Muscle layer of duodenum (tissue), 2 donors: ENCODE data around the gene PNPLA7.

Experiments
- H3K27ac ChIP-seq: one replicate; pipeline ENCODE4 v1.7.0; 2013; ENCODE audit warnings: mild to moderate bottlenecking, low read length
- H3K27me3 ChIP-seq: one replicate; pipeline ENCODE4 v1.7.0; 2013; ENCODE audit warnings: low read depth, mild to moderate bottlenecking, control low read depth, low read length
- H3K36me3 ChIP-seq, 2 donors: one replicate each; pipeline ENCODE4 v1.7.0; 2013; ENCODE audit warnings: low read length in 2 of 2, control low read depth in 1 of 2, mild to moderate bottlenecking in 1 of 2; ENCODE audit not compliant: insufficient read depth in 2 of 2, control insufficient read depth in 1 of 2
- H3K4me1 ChIP-seq, 2 donors: one replicate each; pipeline ENCODE4 v1.7.0; 2013; ENCODE audit warnings: low read length in 2 of 2, mild to moderate bottlenecking in 2 of 2, control low read depth in 1 of 2, moderate library complexity in 1 of 2; ENCODE audit not compliant: insufficient read depth in 2 of 2, control insufficient read depth in 1 of 2
- H3K4me3 ChIP-seq, 2 donors: one replicate each; pipeline ENCODE4 v1.7.0; 2013; ENCODE audit warnings: low read length in 2 of 2, low read depth in 1 of 2, mild to moderate bottlenecking in 1 of 2
- H3K9me3 ChIP-seq, 2 donors: one replicate each; pipeline ENCODE4 v1.7.0; 2013; ENCODE audit warnings: low read length in 2 of 2, control low read depth in 1 of 2, mild to moderate bottlenecking in 1 of 2; ENCODE audit not compliant: control insufficient read depth in 1 of 2
- donor health status: healthy.

The PNPLA7 gene

DNA sequence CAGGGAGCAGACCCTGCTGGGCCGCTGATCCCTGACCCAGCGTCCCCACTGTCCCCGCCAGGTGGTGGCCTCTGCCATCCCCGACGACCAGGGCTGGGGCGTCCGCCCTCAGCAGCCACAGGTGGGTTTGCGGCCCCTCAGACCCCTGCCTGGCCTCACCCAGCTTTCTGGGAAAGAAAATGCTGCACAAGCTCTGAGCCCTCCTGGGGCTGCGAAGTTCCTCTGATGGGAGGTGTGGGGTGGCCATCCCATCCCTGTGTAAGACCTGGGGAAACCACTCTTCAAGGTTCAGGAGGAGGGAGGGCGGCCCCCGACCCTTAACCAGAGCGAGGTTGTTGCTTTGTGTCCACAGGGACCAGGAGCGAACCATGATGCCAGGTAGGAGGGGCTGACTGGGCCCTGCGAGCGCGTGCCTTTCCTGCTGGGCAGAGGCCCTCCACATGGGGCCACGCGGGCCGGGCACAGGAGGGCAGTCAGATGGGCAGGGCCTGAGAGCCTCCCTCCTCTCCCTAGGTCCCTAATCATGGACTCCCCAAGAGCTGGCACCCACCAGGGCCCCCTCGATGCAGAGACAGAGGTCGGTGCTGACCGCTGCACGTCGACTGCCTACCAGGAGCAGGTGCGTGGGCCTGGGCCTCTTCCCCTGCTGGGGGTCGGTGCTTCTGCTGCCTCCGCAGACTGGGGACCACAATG lies 119.3 kb downstream of the PNPLA7 start:
- H3K9me3 ChIP-seq, result no peaks in the 10 kb centered on the region
- H3K4me1 ChIP-seq, result peaks cover 0 to 12% of the 10 kb centered on the region in 2 donors
- no peaks in the 10 kb centered on the region for H3K27me3 ChIP-seq
- H3K27ac ChIP-seq, result no peak overlapping the region
- H3K4me3 ChIP-seq, result no peak overlapping the region
- no peaks in the 10 kb centered on the region for H3K36me3 ChIP-seq

DNA sequence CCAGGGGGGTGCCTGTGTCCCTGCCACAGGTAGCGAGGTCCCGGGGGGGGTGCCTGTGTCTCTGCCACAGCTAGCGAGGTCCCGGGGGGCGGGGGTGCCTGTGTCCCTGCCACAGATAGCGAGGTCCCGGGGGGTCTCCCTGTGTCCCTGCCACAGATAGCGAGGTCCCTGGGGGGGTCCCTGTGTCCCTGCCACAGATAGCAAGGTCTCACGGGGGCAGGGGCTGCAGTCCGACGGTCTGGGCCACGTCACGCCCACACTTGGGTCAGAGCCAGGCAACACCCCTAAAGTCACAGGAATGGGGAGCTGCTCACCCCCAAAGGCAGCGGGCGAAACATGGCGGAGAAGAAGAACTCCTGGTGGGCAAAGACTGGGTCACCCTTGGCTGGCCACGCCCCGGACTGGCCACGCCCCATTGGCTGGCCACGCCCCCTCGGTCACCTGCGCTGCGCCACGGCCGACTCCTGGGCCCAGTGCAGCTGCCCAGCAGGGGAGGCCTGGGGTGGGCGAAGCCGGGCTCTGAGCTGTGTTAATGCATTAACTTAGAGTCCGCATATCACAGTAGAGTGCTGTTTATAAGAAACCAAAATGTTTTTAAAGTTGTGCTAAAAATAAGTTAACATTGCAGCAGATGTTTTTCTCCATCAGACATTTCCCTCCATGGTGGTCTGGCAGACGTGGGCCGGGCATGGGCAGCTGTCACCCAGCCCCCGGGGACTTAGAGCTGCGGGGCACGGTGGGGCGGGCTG lies 120.1 kb downstream of the PNPLA7 start:
- H3K27me3 ChIP-seq, result no peaks in the 10 kb centered on the region

DNA sequence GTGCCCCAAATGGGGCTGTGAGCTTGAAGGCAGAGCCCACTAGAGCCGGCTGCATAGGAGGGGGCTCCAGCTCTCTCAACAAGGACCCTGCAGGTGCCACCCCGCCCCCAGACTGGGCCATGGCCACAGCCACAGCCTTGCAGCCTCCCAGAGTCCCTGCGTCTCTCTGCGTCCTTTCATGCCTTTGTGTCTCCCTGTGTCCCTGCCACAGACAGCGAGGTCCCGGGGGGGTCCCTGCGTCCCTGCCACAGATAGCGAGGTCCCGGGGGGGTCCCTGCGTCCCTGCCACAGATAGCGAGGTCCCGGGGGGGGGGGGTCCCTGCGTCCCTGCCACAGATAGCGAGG lies 120.7 kb downstream of the PNPLA7 start:
- H3K4me3 ChIP-seq, result no peak overlapping the region
- no peaks in the 10 kb centered on the region for H3K27me3 ChIP-seq
- peaks cover 0 to 13% of the 10 kb centered on the region in 2 donors for H3K4me1 ChIP-seq
- no peak overlapping the region for H3K27ac ChIP-seq
- H3K36me3 ChIP-seq, result no peaks in the 10 kb centered on the region
- no peaks in the 10 kb centered on the region for H3K9me3 ChIP-seq

More for the DNA sequence above, 120.1 kb downstream of the PNPLA7 start:
- Histone ChIP-seq H3K4me1 (peaks cover 0 to 8% of the 10 kb centered on the region in 2 donors), H3K36me3 (no peaks in the 10 kb centered on the region), H3K9me3 (no peaks in the 10 kb centered on the region), H3K27ac (no peak overlapping the region), H3K4me3 (no peak overlapping the region)

GRCh38 chr9:137428841-137429545 lies 121.2 kb downstream of the PNPLA7 start:
- Histone ChIP-seq H3K4me3 (no peak overlapping the region), H3K27me3 (no peaks in the 10 kb centered on the region), H3K9me3 (no peaks in the 10 kb centered on the region), H3K36me3 (no peaks in the 10 kb centered on the region), H3K4me1 (peaks cover 0 to 16% of the 10 kb centered on the region in 2 donors), H3K27ac (no peak overlapping the region)

- Histone ChIP-seq H3K36me3 (no peaks in the 10 kb centered on the region), H3K4me3 (no peak overlapping the region), H3K4me1 (peaks cover 0 to 17% of the 10 kb centered on the region in 2 donors), H3K27ac (no peak overlapping the region), H3K9me3 (no peaks in the 10 kb centered on the region), H3K27me3 (no peaks in the 10 kb centered on the region)
These were observed 121.9 kb downstream of the PNPLA7 start for GRCh38 chr9:137428311-137428630.

DNA sequence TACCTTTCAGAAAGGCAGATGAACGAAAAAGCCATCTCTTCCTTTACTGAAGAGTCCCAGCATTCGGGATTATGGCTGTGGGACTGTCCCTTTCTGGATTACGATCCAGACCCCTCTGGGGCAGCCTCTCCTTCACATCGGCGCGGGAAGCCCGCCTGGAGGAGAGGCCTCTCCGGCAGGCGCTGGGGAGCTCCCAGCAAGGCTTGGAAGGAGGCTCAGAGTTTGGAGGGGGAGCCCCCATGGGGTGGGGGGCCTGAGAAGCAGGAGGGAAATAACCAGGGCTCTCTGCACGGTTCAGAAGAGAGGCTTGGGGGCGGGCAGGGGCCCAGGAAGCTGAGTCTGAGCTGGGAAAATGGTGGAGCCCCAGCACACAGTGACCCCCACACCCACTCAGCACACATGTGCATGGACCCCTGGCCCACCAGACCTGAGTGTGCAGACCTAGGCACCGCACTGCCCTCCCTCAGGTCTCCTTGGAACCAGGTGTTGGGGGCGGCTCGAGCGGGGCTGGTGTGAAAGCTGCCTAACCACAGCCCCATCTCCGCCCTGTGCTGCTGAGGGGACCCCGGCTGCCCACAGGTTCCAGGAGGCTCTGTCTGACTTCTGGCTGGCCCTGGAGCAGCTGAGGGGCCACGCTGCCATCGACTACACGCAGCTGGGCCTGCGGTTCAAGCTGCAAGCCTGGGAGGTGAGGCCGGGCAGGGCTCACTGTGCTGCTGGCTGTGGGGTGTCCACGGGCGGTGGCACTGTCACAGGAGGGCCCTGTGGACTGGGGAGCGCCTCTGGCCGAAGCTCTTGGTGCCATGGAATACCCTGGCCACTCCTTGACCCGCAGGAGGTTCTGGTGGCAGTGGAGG lies 122.5 kb downstream of the PNPLA7 start:
- Histone ChIP-seq H3K4me1 (peaks cover 0 to 17% of the 10 kb centered on the region in 2 donors), H3K9me3 (no peaks in the 10 kb centered on the region), H3K27me3 (no peaks in the 10 kb centered on the region), H3K36me3 (no peaks in the 10 kb centered on the region), H3K27ac (no peak overlapping the region), H3K4me3 (no peak overlapping the region)

DNA sequence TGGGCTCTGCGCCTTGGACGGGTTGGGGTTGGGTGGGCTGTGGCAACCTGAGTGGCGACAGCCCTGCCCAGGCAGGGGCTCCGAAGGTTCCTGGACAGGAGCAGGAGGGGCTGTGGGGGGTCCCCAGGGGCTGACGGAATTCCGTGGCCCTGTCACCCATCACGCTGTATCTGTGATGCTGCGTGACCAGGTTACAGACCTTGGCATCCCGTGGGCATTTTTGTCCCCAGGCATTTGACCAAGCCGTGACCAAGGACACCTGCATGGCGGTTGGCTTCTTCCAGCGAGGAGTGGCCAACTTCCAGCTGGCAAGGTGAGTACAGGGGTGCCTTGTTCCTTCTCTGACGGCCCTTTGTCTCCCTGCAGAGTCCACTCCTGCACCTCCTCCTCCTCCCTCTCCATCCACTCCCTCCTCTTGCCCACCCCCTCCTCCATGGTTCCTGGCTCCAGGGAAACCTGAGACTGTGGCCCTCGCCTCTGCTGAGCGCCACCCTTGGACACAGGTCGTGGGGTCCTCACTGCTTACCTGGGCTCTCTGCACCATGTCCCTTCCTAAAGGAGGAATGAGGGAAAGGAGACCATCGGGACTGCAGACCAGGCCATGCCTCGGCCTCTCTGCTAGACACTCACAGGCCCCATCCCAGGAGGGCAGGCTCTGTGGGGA lies 124.1 kb downstream of the PNPLA7 start:
- Histone ChIP-seq H3K9me3 (no peaks in the 10 kb centered on the region), H3K27ac (no peak overlapping the region), H3K4me3 (no peak overlapping the region), H3K36me3 (no peaks in the 10 kb centered on the region), H3K27me3 (no peaks in the 10 kb centered on the region), H3K4me1 (peaks cover 0 to 29% of the 10 kb centered on the region in 2 donors)

- no peaks in the 10 kb centered on the region for H3K9me3 ChIP-seq
- no peak overlapping the region for H3K27ac ChIP-seq
- H3K27me3 ChIP-seq, result no peaks in the 10 kb centered on the region
- H3K4me3 ChIP-seq, result peak overlapping the region; percentile 2 to 89
- peaks cover 0 to 21% of the 10 kb centered on the region in 2 donors for H3K4me1 ChIP-seq
- H3K36me3 ChIP-seq, result no peaks in the 10 kb centered on the region
These were observed 126.5 kb downstream of the PNPLA7 start for GRCh38 chr9:137423514-137424291.

- H3K27ac ChIP-seq, result peak within 1 kb of the TSS; percentile 35
- H3K4me1 ChIP-seq, result peaks cover 0 to 21% of the 10 kb centered on the region in 2 donors
- H3K27me3 ChIP-seq, result no peaks in the 10 kb centered on the region
- H3K36me3 ChIP-seq, result no peaks in the 10 kb centered on the region
- H3K9me3 ChIP-seq, result no peaks in the 10 kb centered on the region
- H3K4me3 ChIP-seq, result peak within 1 kb of the TSS; percentile 70 to 89
These were observed 127.3 kb downstream of the PNPLA7 start, which contains the start of the genes EXD3 and NOXA1 for GRCh38 chr9:137422604-137423513. Gene EXD3, minus strand, starts transcription at chr9:137423162. Its CDS starts 27,805 bp downstream, at chr9:137395357. Gene NOXA1, plus strand, starts transcription at chr9:137423393. Its CDS starts 137 bp downstream, at chr9:137423530.
